HEK293 (cell line): ENCODE data around the gene RBM45.

ENCODE experiments used
- FEZF1 ChIP-seq: fragments of 450-650 bp; formaldehyde crosslinking; IDR thresholded peaks from 2 replicates; pipeline ENCODE4 v1.5.1; 2016; ENCODE audit warnings: missing biosample characterization, missing genetic modification characterization
- KLF1 ChIP-seq: fragments of 450-650 bp; formaldehyde crosslinking; IDR thresholded peaks from 2 replicates; pipeline ENCODE4 v1.5.1; 2016; ENCODE audit warnings: missing biosample characterization, missing genetic modification characterization
- KLF10 ChIP-seq: fragments of 450-650 bp; IDR thresholded peaks from 2 replicates; pipeline ENCODE4 v1.5.1; 2018; ENCODE audit warnings: missing biosample characterization, mild to moderate bottlenecking, missing genetic modification characterization
- KLF7 ChIP-seq: fragments of 450-650 bp; formaldehyde crosslinking; IDR thresholded peaks from 2 replicates; pipeline ENCODE4 v1.5.1; 2016; ENCODE audit warnings: missing biosample characterization, missing genetic modification characterization, borderline replicate concordance
- MEIS1 ChIP-seq: sonication (generic); formaldehyde crosslinking; IDR thresholded peaks from 2 replicates; pipeline ENCODE4 v1.8.1; 2022; ENCODE audit warnings: missing genetic modification reagents, mild to moderate bottlenecking, borderline replicate concordance
- PRDM1 ChIP-seq: fragments of 450-650 bp; formaldehyde crosslinking; IDR thresholded peaks from 2 replicates; pipeline ENCODE4; 2016; ENCODE audit warnings: missing biosample characterization, missing genetic modification characterization
- SCRT2 ChIP-seq: fragments of 450-650 bp; formaldehyde crosslinking; IDR thresholded peaks from 2 replicates; pipeline ENCODE4 v1.5.1; 2016; ENCODE audit warnings: missing biosample characterization, missing genetic modification characterization
- TCF7L2 ChIP-seq: IDR thresholded peaks from 2 replicates; pipeline ENCODE4 v1.6.1; 2011; ENCODE audit warnings: low read depth, mild to moderate bottlenecking, inconsistent platforms, low read length, moderate library complexity, borderline replicate concordance
- ZBTB1 ChIP-seq: fragments of 450-650 bp; formaldehyde crosslinking; IDR thresholded peaks from 2 replicates; pipeline ENCODE4 v1.5.1; 2016; ENCODE audit warnings: missing biosample characterization, missing genetic modification characterization
- ZBTB21 ChIP-seq: fragments of 450-650 bp; formaldehyde crosslinking; IDR thresholded peaks from 2 replicates; pipeline ENCODE4 v1.5.1; 2017; ENCODE audit warnings: missing biosample characterization, missing genetic modification characterization
- ZBTB48 ChIP-seq: fragments of 450-650 bp; formaldehyde crosslinking; IDR thresholded peaks from 2 replicates; pipeline ENCODE4 v1.5.1; 2016; ENCODE audit warnings: missing biosample characterization, missing genetic modification characterization
- ZNF10 ChIP-seq: fragments of 450-650 bp; formaldehyde crosslinking; IDR thresholded peaks from 2 replicates; pipeline ENCODE4 v1.5.1; 2017; ENCODE audit warnings: missing biosample characterization, missing genetic modification characterization
- ZNF146 ChIP-seq: fragments of 450-650 bp; formaldehyde crosslinking; IDR thresholded peaks from 2 replicates; pipeline ENCODE4 v1.5.1; 2016; ENCODE audit warnings: missing biosample characterization, missing genetic modification characterization
- ZNF202 ChIP-seq: fragments of 450-650 bp; formaldehyde crosslinking; IDR thresholded peaks from 2 replicates; pipeline ENCODE4 v1.5.1; 2016; ENCODE audit warnings: missing biosample characterization, missing genetic modification characterization, borderline replicate concordance
- ZNF223 ChIP-seq: fragments of 450-650 bp; formaldehyde crosslinking; IDR thresholded peaks from 2 replicates; pipeline ENCODE4 v1.5.1; 2016; ENCODE audit warnings: missing biosample characterization, missing genetic modification characterization
- ZNF248 ChIP-seq: fragments of 450-650 bp; formaldehyde crosslinking; IDR thresholded peaks from 2 replicates; pipeline ENCODE4 v1.5.1; 2017; ENCODE audit warnings: missing biosample characterization, missing genetic modification characterization
- ZNF391 ChIP-seq: fragments of 450-650 bp; formaldehyde crosslinking; IDR thresholded peaks from 2 replicates; pipeline ENCODE4 v1.5.1; 2016; ENCODE audit warnings: low read depth, missing biosample characterization, missing genetic modification characterization, borderline replicate concordance
- ZNF501 ChIP-seq: fragments of 450-650 bp; formaldehyde crosslinking; IDR thresholded peaks from 2 replicates; pipeline ENCODE4 v1.5.1; 2016; ENCODE audit warnings: missing biosample characterization, missing genetic modification characterization
- ZNF530 ChIP-seq: fragments of 450-650 bp; formaldehyde crosslinking; IDR thresholded peaks from 2 replicates; pipeline ENCODE4 v1.5.1; 2016; ENCODE audit warnings: low read depth, missing biosample characterization, missing genetic modification characterization
- ZNF544 ChIP-seq: fragments of 450-650 bp; formaldehyde crosslinking; IDR thresholded peaks from 2 replicates; pipeline ENCODE4 v1.5.0; 2017; ENCODE audit warnings: missing biosample characterization, missing genetic modification characterization
- ZNF555 ChIP-seq: fragments of 450-650 bp; formaldehyde crosslinking; conservative IDR thresholded peaks from 2 replicates; pipeline ENCODE4 v1.5.1; 2017; ENCODE audit warnings: missing biosample characterization, mild to moderate bottlenecking, missing genetic modification characterization, inconsistent platforms
- ZNF571 ChIP-seq: fragments of 450-650 bp; formaldehyde crosslinking; IDR thresholded peaks from 2 replicates; pipeline ENCODE4 v1.5.0; 2017; ENCODE audit warnings: missing biosample characterization, missing genetic modification characterization
- ZNF596 ChIP-seq: fragments of 450-650 bp; IDR thresholded peaks from 2 replicates; pipeline ENCODE4 v1.5.0; 2018; ENCODE audit warnings: missing biosample characterization, mild to moderate bottlenecking, missing genetic modification characterization, moderate library complexity
- ZNF707 ChIP-seq: fragments of 450-650 bp; formaldehyde crosslinking; IDR thresholded peaks from 2 replicates; pipeline ENCODE4 v1.5.1; 2016; ENCODE audit warnings: missing biosample characterization, missing genetic modification characterization
- ZNF747 ChIP-seq: fragments of 450-650 bp; formaldehyde crosslinking; IDR thresholded peaks from 2 replicates; pipeline ENCODE4 v1.5.1; 2016; ENCODE audit warnings: missing biosample characterization, missing genetic modification characterization
- ZNF785 ChIP-seq: fragments of 450-650 bp; formaldehyde crosslinking; IDR thresholded peaks from 2 replicates; pipeline ENCODE4 v1.5.1; 2016; ENCODE audit warnings: missing biosample characterization, missing genetic modification characterization
- ZNF837 ChIP-seq: fragments of 450-650 bp; formaldehyde crosslinking; IDR thresholded peaks from 2 replicates; pipeline ENCODE4 v1.5.1; 2016; ENCODE audit warnings: missing biosample characterization, missing genetic modification characterization
- ZSCAN30 ChIP-seq: fragments of 450-650 bp; IDR thresholded peaks from 2 replicates; pipeline ENCODE4 v1.5.1; 2018; ENCODE audit warnings: missing biosample characterization, mild to moderate bottlenecking, missing genetic modification characterization, moderate library complexity
- TF ChIP-seq, protein P1 (sequence below): fragments of 450-650 bp; formaldehyde crosslinking; IDR thresholded peaks from 2 replicates; pipeline ENCODE4 v1.5.1; 2016; ENCODE audit warnings: missing biosample characterization, missing genetic modification characterization
- TF ChIP-seq, protein P2 (sequence below): fragments of 450-650 bp; formaldehyde crosslinking; IDR thresholded peaks from 2 replicates; pipeline ENCODE4 v1.5.1; 2016; ENCODE audit warnings: missing biosample characterization, missing genetic modification characterization
- TF ChIP-seq, protein P3 (sequence below): fragments of 450-650 bp; formaldehyde crosslinking; IDR thresholded peaks from 2 replicates; pipeline ENCODE4 v1.5.1; 2016; ENCODE audit warnings: missing biosample characterization, missing genetic modification characterization
- TF ChIP-seq, protein P4 (sequence below): fragments of 450-650 bp; formaldehyde crosslinking; IDR thresholded peaks from 2 replicates; pipeline ENCODE4 v1.5.1; 2016; ENCODE audit warnings: missing biosample characterization, missing genetic modification characterization
- TF ChIP-seq, protein P5 (sequence below): fragments of 450-650 bp; formaldehyde crosslinking; IDR thresholded peaks from 2 replicates; pipeline ENCODE4 v1.5.1; 2017; ENCODE audit warnings: missing biosample characterization, missing genetic modification characterization

Gene RBM45

DNA sequence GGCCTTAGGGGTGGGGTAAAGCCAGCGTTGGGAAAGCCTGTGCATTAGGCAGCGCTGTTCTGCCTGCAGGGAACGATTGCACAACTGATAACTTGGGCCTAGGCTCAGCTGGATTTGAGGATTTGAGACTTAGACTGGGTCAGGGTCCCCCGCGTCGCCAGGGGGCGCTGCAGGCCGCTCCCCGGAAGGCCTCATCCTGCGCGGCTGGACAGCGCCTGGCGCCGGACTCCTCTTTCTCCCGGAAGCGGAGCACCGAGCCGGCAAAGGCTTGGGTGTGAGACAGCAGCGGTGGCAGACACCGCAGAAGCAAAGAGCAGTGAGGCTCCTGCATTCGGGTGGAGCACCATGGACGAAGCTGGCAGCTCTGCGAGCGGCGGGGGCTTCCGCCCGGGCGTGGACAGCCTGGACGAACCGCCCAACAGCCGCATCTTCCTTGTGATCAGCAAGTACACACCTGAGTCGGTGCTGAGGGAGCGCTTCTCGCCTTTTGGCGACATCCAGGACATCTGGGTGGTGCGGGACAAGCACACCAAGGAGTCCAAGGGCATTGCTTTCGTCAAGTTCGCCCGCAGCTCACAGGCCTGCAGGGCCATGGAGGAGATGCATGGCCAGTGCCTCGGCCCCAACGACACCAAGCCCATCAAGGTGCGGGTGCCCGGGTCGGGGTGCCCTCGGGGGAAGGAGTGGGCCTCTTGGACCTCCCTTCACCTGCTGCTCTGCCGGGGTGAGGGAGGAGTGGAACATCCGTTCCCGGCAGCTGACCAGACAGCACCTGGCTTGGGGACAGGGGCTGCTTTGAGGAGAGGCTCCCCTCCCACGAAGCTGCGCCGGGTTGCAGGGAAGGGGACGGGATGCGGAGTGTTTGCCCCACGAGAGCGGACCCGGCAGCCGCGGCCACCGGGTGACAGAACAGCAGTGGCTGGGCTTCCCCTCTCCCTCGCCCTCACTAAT is at the start of gene RBM45 (continued):
- no peak for TF ChIP-seq ZBTB48 (tag by site-specific recombination)
- TF ChIP-seq ZNF571 (tag by site-specific recombination): no peak
- TF ChIP-seq KLF1 (tag by site-specific recombination): no peak
- TF ChIP-seq, protein P1, sequence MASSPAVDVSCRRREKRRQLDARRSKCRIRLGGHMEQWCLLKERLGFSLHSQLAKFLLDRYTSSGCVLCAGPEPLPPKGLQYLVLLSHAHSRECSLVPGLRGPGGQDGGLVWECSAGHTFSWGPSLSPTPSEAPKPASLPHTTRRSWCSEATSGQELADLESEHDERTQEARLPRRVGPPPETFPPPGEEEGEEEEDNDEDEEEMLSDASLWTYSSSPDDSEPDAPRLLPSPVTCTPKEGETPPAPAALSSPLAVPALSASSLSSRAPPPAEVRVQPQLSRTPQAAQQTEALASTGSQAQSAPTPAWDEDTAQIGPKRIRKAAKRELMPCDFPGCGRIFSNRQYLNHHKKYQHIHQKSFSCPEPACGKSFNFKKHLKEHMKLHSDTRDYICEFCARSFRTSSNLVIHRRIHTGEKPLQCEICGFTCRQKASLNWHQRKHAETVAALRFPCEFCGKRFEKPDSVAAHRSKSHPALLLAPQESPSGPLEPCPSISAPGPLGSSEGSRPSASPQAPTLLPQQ (tag by site-specific recombination): peak; percentile 61; the same call in 1 of the 2 replicates
- TF ChIP-seq ZBTB1: no peak
- no peak for TF ChIP-seq KLF10 (tag by site-specific recombination)
- no peak for TF ChIP-seq ZNF596 (tag by site-specific recombination)
- TF ChIP-seq, protein P2, sequence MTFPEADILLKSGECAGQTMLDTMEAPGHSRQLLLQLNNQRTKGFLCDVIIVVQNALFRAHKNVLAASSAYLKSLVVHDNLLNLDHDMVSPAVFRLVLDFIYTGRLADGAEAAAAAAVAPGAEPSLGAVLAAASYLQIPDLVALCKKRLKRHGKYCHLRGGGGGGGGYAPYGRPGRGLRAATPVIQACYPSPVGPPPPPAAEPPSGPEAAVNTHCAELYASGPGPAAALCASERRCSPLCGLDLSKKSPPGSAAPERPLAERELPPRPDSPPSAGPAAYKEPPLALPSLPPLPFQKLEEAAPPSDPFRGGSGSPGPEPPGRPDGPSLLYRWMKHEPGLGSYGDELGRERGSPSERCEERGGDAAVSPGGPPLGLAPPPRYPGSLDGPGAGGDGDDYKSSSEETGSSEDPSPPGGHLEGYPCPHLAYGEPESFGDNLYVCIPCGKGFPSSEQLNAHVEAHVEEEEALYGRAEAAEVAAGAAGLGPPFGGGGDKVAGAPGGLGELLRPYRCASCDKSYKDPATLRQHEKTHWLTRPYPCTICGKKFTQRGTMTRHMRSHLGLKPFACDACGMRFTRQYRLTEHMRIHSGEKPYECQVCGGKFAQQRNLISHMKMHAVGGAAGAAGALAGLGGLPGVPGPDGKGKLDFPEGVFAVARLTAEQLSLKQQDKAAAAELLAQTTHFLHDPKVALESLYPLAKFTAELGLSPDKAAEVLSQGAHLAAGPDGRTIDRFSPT (tag by site-specific recombination): peak; percentile 28; the same call in 1 of the 2 replicates
- no peak for TF ChIP-seq ZNF785 (tag by site-specific recombination)
- TF ChIP-seq ZNF391 (tag by site-specific recombination): peak; percentile 57; the same call in 1 of the 2 replicates
- TF ChIP-seq FEZF1 (tag by site-specific recombination): no peak; the same call in 1 of the 2 replicates
- TF ChIP-seq ZNF837 (tag by site-specific recombination): no peak
- TF ChIP-seq, protein P3, sequence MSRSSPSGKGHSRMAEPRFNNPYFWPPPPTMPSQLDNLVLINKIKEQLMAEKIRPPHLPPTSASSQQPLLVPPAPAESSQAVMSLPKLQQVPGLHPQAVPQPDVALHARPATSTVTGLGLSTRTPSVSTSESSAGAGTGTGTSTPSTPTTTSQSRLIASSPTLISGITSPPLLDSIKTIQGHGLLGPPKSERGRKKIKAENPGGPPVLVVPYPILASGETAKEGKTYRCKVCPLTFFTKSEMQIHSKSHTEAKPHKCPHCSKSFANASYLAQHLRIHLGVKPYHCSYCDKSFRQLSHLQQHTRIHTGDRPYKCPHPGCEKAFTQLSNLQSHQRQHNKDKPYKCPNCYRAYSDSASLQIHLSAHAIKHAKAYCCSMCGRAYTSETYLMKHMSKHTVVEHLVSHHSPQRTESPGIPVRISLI (tag by site-specific recombination): no peak
- no peak for TF ChIP-seq ZBTB21 (tag by site-specific recombination)
- peak; percentile 51 for TF ChIP-seq SCRT2 (tag by site-specific recombination)
- TF ChIP-seq ZNF707 (tag by site-specific recombination): no peak
- TF ChIP-seq ZNF530 (tag by site-specific recombination): no peak
- TF ChIP-seq ZNF555 (tag by site-specific recombination): no peak
- TF ChIP-seq ZNF544 (tag by site-specific recombination): no peak
- peak; percentile 95 for TF ChIP-seq ZNF10 (tag by site-specific recombination)
- 0 out of 2 replicates have a peak, but pooled peaks have one; percentile 42 for TF ChIP-seq ZNF223 (tag by site-specific recombination)
- no peak for TF ChIP-seq ZNF146
- TF ChIP-seq, protein P4, sequence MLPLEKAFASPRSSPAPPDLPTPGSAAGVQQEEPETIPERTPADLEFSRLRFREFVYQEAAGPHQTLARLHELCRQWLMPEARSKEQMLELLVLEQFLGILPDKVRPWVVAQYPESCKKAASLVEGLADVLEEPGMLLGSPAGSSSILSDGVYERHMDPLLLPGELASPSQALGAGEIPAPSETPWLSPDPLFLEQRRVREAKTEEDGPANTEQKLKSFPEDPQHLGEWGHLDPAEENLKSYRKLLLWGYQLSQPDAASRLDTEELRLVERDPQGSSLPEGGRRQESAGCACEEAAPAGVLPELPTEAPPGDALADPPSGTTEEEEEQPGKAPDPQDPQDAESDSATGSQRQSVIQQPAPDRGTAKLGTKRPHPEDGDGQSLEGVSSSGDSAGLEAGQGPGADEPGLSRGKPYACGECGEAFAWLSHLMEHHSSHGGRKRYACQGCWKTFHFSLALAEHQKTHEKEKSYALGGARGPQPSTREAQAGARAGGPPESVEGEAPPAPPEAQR (tag by site-specific recombination): no peak
- peak; percentile 37; the same call in 1 of the 2 replicates for TF ChIP-seq KLF7 (tag by site-specific recombination)
- no peak for TF ChIP-seq PRDM1
- TF ChIP-seq MEIS1 (CRISPR knock-in tag): no peak
- peak; percentile 98 for TF ChIP-seq ZSCAN30 (tag by site-specific recombination)
- TF ChIP-seq ZNF202 (tag by site-specific recombination): no peak
- peak; percentile 89 for TF ChIP-seq ZNF501
- TF ChIP-seq TCF7L2: no peak
- no peak for TF ChIP-seq ZNF747 (tag by site-specific recombination)
- TF ChIP-seq, protein P5, sequence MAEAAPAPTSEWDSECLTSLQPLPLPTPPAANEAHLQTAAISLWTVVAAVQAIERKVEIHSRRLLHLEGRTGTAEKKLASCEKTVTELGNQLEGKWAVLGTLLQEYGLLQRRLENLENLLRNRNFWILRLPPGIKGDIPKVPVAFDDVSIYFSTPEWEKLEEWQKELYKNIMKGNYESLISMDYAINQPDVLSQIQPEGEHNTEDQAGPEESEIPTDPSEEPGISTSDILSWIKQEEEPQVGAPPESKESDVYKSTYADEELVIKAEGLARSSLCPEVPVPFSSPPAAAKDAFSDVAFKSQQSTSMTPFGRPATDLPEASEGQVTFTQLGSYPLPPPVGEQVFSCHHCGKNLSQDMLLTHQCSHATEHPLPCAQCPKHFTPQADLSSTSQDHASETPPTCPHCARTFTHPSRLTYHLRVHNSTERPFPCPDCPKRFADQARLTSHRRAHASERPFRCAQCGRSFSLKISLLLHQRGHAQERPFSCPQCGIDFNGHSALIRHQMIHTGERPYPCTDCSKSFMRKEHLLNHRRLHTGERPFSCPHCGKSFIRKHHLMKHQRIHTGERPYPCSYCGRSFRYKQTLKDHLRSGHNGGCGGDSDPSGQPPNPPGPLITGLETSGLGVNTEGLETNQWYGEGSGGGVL: no peak
- TF ChIP-seq ZNF248 (tag by site-specific recombination): no peak
